GM12878 (cell line): ENCODE results near the gene RNF130. TPM values are rescaled to one million over a fixed set of nuclear protein-coding genes. Genes with fewer than 3 reads are reported as not detected.

Experiments used
- ATAC-seq: fragments of 200-7000 bp; cut with Tn5 transposase; 3 replicates; pipeline ENCODE4 v1.9.1; 2020; ENCODE audit warnings: mild to moderate bottlenecking, moderate library complexity
- BruUV-seq: library from RNA; stranded (reverse); fragments of 400-500 nt; replicated peaks from 2 replicates; lab custom pipeline; 2021; lab: Mats Ljungman, UMichigan
- CTCF ChIA-PET: fragments of 300-600 bp; sonication (Branson Sonifier 250); formaldehyde crosslinking; extraction: SDS; loops from one replicate; lab custom pipeline; 2021; ENCODE audit warnings: inconsistent platforms; lab: Yijun Ruan, JAX
- POLR2A ChIA-PET: fragments of 350-600 bp; formaldehyde crosslinking; extraction: SDS; loops from one replicate; lab custom pipeline; 2021; ENCODE audit warnings: inconsistent platforms; lab: Charles Lee
- RAD21 ChIA-PET: fragments of 300-600 bp; sonication (Branson Sonifier 250); formaldehyde crosslinking; loops from one replicate; lab custom pipeline; 2023; ENCODE audit warnings: antibody characterized with exemption; ENCODE audit not compliant: unreplicated experiment; lab: Charles Lee
- SMC1A ChIA-PET: fragments of 300-600 bp; sonication (Branson Sonifier 250); formaldehyde crosslinking; loops from one replicate; lab custom pipeline; 2023; ENCODE audit not compliant: unreplicated experiment, uncharacterized antibody; lab: Charles Lee
- DNase-seq: peaks from one replicate; pipeline ENCODE4 v3.0.0-alpha.2; 2011; ENCODE audit warnings: low read depth, low spot score
- FAIRE-seq: peaks from 3 replicates; lab custom pipeline; 2011; peaks lifted over from hg19 to GRCh38; lab: Jason Lieb, UNC
- H2AFZ ChIP-seq: 2 replicates; pipeline ENCODE4 v1.6.0; 2011; ENCODE audit warnings: low read depth, low read length, control low read depth; ENCODE audit not compliant: control insufficient read depth
- H3K27ac ChIP-seq: 2 replicates; pipeline ENCODE4 v1.5.1; 2011; ENCODE audit warnings: control low read depth; ENCODE audit not compliant: control insufficient read depth, insufficient read depth
- H3K27me3 ChIP-seq, 2 experiments: replicated peaks in 1 of 2; 2 replicates each; pipeline versions ENCODE4 v1.6.0 to v1.6.1; 2011; ENCODE audit warnings: low read length in 1 of 2; ENCODE audit not compliant: control insufficient read depth in 2 of 2, insufficient read depth in 2 of 2
- H3K36me3 ChIP-seq, 2 experiments: 2 replicates each; pipeline ENCODE4 v1.5.1; 2011; ENCODE audit warnings: low read length in 1 of 2; ENCODE audit not compliant: control insufficient read depth in 2 of 2, insufficient read depth in 2 of 2
- H3K4me1 ChIP-seq: 2 replicates; pipeline ENCODE4 v1.6.1; 2011; ENCODE audit warnings: mild to moderate bottlenecking, low read length, moderate library complexity, mixed read lengths; ENCODE audit not compliant: control insufficient read depth, insufficient read depth
- H3K4me2 ChIP-seq: 2 replicates; pipeline ENCODE4 v1.6.0; 2011; ENCODE audit warnings: control low read depth; ENCODE audit not compliant: control insufficient read depth, insufficient read depth
- H3K4me3 ChIP-seq: fragments of 200-600 bp; sonication (generic); 2 replicates; pipeline ENCODE4 v1.5.1; 2016
- H3K79me2 ChIP-seq: 2 replicates; pipeline ENCODE4 v1.6.0; 2011; ENCODE audit warnings: low read length; ENCODE audit not compliant: control insufficient read depth, insufficient read depth
- H3K9ac ChIP-seq: 2 replicates; pipeline ENCODE4 v1.8.0; 2011; ENCODE audit warnings: low read length, control low read depth, mixed read lengths; ENCODE audit not compliant: control insufficient read depth, insufficient read depth
- H3K9me3 ChIP-seq: replicated peaks from 3 replicates; pipeline ENCODE4 v1.5.1; 2011; ENCODE audit warnings: mild to moderate bottlenecking, low read length; ENCODE audit not compliant: control insufficient read depth, insufficient read depth
- H4K20me1 ChIP-seq: 2 replicates; pipeline ENCODE4 v1.6.0; 2011; ENCODE audit not compliant: control insufficient read depth, insufficient read depth
- CHD2 ChIP-seq: IDR thresholded peaks from 2 replicates; pipeline ENCODE4 v1.6.1; 2011; ENCODE audit warnings: low read depth, low read length, improper control_type of control experiment, borderline replicate concordance
- IKZF1 ChIP-seq: fragments of 450-650 bp; conservative IDR thresholded peaks from 2 replicates; pipeline ENCODE4 v1.6.1; 2017; ENCODE audit warnings: antibody characterized with exemption, mild to moderate bottlenecking
- MEF2B ChIP-seq: fragments of 450-650 bp; IDR thresholded peaks from 2 replicates; pipeline ENCODE4 v1.6.1; 2018; ENCODE audit warnings: mild to moderate bottlenecking, moderate library complexity; ENCODE audit not compliant: partially characterized antibody, poor library complexity, severe bottlenecking
- RB1 ChIP-seq: fragments of 450-650 bp; formaldehyde crosslinking; IDR thresholded peaks from 2 replicates; pipeline ENCODE4 v1.6.1; 2017; ENCODE audit warnings: mild to moderate bottlenecking, borderline replicate concordance
- SRF ChIP-seq, 2 experiments: IDR thresholded peaks; 2 replicates each; pipeline ENCODE4 v1.6.1; 2011; ENCODE audit warnings: low read depth in 2 of 2, low read length in 2 of 2, mild to moderate bottlenecking in 1 of 2, moderate library complexity in 1 of 2
- TBL1XR1 ChIP-seq: IDR thresholded peaks from 2 replicates; pipeline ENCODE4 v1.6.1; 2012; ENCODE audit warnings: low read depth, low read length, improper control_type of control experiment
- WGBS: methylation state at CpG from one replicate; pipeline ENCODE4 v1.1.6; 2016; ENCODE audit warnings: low lambda C conversion rate; ENCODE audit not compliant: insufficient replicate concordance, insufficient coverage; ENCODE audit errors: missing lambda C conversion rate; 5-methylcytosine and 5-hydroxymethylcytosine counted together
- in situ Hi-C: fragments of 300-500 bp; cut with MboI; formaldehyde crosslinking; loops from 9 replicates; pipeline ENCODE4 v1.14.3; 2018; ENCODE audit warnings: mixed read lengths
- intact Hi-C: fragments of 100-400 bp; cut with micrococcal nuclease; formaldehyde crosslinking; loops from one replicate; pipeline ENCODE4 v1.14.2; 2022; ENCODE audit not compliant: unreplicated experiment
- polyA plus RNA-seq, 11 experiments: library from polyadenylated mRNA; depleted of rRNA in 4 of 11; unstranded in 6 of 11; stranded (reverse) in 5 of 11; fragments of >200 nt; fragmentation: Nextera tagmentation in 4 of 11; fragmentation: Illumina TruSeq in 1 of 11; extraction: Ambion mirVana in 4 of 11; extraction: Trizol in 1 of 11; gene quantifications; 1 replicate in 1 of 11; 2 replicates in 10 of 11; pipeline versions ENCODE4 v1.2.1 to v1.2.3, GENCODE V29; 2011 to 2016; ENCODE audit warnings: inconsistent platforms in 2 of 11, missing spikeins in 2 of 11, low read depth in 1 of 11
- total RNA-seq, 4 experiments: library from RNA; depleted of rRNA in 3 of 4; stranded (reverse); fragments of >200 nt in 3 of 4; fragmentation: Illumina TruSeq in 1 of 4; extraction: Trizol in 1 of 4; gene quantifications; 2 replicates each; pipeline versions ENCODE4 v1.2.1 to v1.2.3, GENCODE V29; 2013 to 2021
- TF ChIP-seq, protein P1 (sequence below): fragments of 450-650 bp; IDR thresholded peaks from 2 replicates; pipeline ENCODE4 v1.6.1; 2016; ENCODE audit warnings: mild to moderate bottlenecking, moderate library complexity, borderline replicate concordance
- TF ChIP-seq, protein P2 (sequence below): IDR thresholded peaks from 2 replicates; pipeline ENCODE4 v1.6.1; 2011; ENCODE audit warnings: borderline replicate concordance, low read depth, mild to moderate bottlenecking, moderate library complexity, low read length; ENCODE audit not compliant: insufficient read depth, poor library complexity, severe bottlenecking

Gene RNF130
- total and polyA plus RNA-seq, 10 of the 15 experiments (the other 5 are each of a cell fraction or from before 2014, with no cell fraction given): 0.04 to 0.36 (median 0.11) TPM; not detected in 1

DNA sequence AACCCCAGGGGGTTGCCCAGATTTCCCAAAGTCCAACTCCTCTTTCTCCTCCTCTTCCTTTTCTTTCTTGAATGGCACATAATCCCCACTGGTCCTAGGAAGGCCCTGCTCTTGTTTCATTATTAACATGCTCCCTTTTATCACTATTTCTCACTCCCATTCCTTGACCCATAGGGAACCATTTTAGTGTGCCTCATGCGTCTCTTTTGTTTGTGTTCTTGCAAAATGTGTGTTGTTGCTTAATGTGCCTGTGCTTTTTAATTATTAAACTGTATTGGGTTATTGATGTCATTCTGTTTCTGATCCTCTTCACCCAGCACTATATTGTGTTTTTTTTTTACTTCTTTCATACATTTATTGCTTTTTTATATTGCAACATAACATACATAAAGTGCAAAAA lies 4.1 kb upstream of the RNF130 start:
- peaks cover 4 to 7% of the 10 kb centered on the region in 2 experiments; a peak in 3 of 4 replicates for H3K27me3 ChIP-seq
- intact Hi-C loops: no loop called here
- no TSS peak for BruUV-seq
- H3K4me1 ChIP-seq: no peaks in the 10 kb centered on the region
- RAD21 ChIA-PET: no interaction called here
- CTCF ChIA-PET: no interaction called here
- H3K4me2 ChIP-seq: no peak overlapping the region
- H4K20me1 ChIP-seq: no peaks in the 10 kb centered on the region
- DNase-seq: no peak
- in situ Hi-C loops: loop anchor here (25.0 kb wide), 1 partner anchor 288 kb away; the partner anchor contains the start of gene LTC4S
- TF ChIP-seq RB1: no peak
- TF ChIP-seq, protein P1, sequence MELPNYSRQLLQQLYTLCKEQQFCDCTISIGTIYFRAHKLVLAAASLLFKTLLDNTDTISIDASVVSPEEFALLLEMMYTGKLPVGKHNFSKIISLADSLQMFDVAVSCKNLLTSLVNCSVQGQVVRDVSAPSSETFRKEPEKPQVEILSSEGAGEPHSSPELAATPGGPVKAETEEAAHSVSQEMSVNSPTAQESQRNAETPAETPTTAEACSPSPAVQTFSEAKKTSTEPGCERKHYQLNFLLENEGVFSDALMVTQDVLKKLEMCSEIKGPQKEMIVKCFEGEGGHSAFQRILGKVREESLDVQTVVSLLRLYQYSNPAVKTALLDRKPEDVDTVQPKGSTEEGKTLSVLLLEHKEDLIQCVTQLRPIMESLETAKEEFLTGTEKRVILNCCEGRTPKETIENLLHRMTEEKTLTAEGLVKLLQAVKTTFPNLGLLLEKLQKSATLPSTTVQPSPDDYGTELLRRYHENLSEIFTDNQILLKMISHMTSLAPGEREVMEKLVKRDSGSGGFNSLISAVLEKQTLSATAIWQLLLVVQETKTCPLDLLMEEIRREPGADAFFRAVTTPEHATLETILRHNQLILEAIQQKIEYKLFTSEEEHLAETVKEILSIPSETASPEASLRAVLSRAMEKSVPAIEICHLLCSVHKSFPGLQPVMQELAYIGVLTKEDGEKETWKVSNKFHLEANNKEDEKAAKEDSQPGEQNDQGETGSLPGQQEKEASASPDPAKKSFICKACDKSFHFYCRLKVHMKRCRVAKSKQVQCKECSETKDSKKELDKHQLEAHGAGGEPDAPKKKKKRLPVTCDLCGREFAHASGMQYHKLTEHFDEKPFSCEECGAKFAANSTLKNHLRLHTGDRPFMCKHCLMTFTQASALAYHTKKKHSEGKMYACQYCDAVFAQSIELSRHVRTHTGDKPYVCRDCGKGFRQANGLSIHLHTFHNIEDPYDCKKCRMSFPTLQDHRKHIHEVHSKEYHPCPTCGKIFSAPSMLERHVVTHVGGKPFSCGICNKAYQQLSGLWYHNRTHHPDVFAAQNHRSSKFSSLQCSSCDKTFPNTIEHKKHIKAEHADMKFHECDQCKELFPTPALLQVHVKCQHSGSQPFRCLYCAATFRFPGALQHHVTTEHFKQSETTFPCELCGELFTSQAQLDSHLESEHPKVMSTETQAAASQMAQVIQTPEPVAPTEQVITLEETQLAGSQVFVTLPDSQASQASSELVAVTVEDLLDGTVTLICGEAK: no peak
- no peak for TF ChIP-seq CHD2
- TF ChIP-seq, protein P2, sequence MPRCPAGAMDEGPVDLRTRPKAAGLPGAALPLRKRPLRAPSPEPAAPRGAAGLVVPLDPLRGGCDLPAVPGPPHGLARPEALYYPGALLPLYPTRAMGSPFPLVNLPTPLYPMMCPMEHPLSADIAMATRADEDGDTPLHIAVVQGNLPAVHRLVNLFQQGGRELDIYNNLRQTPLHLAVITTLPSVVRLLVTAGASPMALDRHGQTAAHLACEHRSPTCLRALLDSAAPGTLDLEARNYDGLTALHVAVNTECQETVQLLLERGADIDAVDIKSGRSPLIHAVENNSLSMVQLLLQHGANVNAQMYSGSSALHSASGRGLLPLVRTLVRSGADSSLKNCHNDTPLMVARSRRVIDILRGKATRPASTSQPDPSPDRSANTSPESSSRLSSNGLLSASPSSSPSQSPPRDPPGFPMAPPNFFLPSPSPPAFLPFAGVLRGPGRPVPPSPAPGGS: no peak
- no peak for TF ChIP-seq IKZF1
- TF ChIP-seq MEF2B: no peak
- no peak for TF ChIP-seq TBL1XR1
- no peak for TF ChIP-seq SRF (IDR thresholded peaks at IDR 0.05; ENCODE audit: low read depth in 2 of 2, low read length in 2 of 2)
- H2AFZ ChIP-seq: no peak overlapping the region
- POLR2A ChIA-PET: no interaction called here
- no peak overlapping the region for H3K27ac ChIP-seq
- no peaks in the 10 kb centered on the region for H3K36me3 ChIP-seq
- no peak overlapping the region for H3K9ac ChIP-seq
- no peak overlapping the region for H3K4me3 ChIP-seq
- FAIRE-seq: no peak
- SMC1A ChIA-PET: no interaction called here
- no peaks in the 10 kb centered on the region; the same call in 1 of the 2 replicates for H3K79me2 ChIP-seq
- no peak for ATAC-seq
- peaks cover 4% of the 10 kb centered on the region; the same call in 2 of the 3 replicates for H3K9me3 ChIP-seq
- 68% methylated on average over 1 of the region's 1 CpG for WGBS
